ENCODE measurements around the gene CA12. TPM values are rescaled to one million over a fixed set of nuclear protein-coding genes. Genes with fewer than 3 reads are reported as not detected.

CA12 gene
- total and polyA plus RNA-seq, 2 donors (not counting 3 experiments of a cell fraction or from before 2014, with no cell fraction given): 1.1 to 5.9 TPM

DNA sequence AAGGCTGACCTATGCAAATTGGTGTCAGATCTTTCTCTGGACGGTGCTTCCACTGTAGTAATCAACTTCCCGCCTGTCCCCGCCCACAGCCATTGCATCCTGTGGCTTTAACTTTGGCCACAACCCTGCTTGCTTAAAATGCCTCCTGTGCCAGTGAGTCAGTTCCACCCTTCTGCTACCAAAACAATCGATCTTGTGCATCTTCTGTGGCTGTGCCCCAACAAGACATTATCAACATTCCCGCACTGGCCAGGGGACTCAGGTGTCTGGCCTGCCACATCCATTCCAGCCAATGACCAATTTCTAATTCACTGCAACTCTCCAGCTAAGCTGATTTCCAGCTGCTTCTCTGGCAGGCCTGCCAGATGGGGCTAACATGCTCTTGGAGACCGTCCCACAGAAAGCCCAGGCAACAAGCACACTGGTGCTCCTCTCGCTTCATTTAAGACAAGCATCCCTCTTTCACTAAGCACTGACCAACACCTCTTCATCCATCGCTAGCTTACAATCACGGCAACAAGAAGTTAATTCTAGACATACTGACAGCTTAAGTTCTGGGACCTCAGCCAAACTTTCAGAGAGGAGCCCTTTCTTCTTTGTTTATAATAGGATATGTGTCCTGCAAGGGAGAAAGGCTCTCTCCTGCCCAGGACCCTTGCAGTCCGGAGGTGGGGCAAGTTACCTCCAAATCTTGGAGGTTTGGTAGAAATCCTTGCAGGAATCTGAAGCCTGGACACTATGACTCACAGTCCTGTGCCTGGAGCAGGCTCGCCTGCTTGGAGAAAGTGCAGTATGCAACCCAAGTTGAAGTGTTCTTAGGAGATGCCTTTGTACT, 6.7 kb downstream of the CA12 start:
- Histone ChIP-seq H3K9me1 (replicated peaks; ENCODE audit: control insufficient read depth, extremely low read depth, insufficient read depth, low read length) (no peaks in the 10 kb centered on the region), H3K4me1 (ENCODE audit: control insufficient read depth, extremely low read depth, insufficient read depth, low read length) (peaks cover 29% of the 10 kb centered on the region), H2AFZ (ENCODE audit: low read depth, low read length) (peak overlapping the region; percentile 11), H3K4me3 (replicated peaks in 1 of 3; ENCODE audit: insufficient read depth in 1 of 3, low read depth in 1 of 3, low read length in 3 of 3) (no peak overlapping the region), H3K4me2 (ENCODE audit: insufficient read depth, low read length) (peak overlapping the region; percentile 47), H3K9me3 (replicated peaks; ENCODE audit: control insufficient read depth, insufficient read depth, low read length) (no peaks in the 10 kb centered on the region), H3K27me3 (ENCODE audit: control insufficient read depth in 2 of 2, insufficient read depth in 2 of 2, low read length in 2 of 2) (no peaks in the 10 kb centered on the region), H3K27ac (ENCODE audit: insufficient read depth, low read depth, low read length) (peak overlapping the region; percentile 27), H4K20me1 (replicated peaks; ENCODE audit: control insufficient read depth, extremely low read depth, insufficient read depth, low read length) (no peaks in the 10 kb centered on the region), H3K79me2 (ENCODE audit: control insufficient read depth, insufficient read depth, low read length) (no peaks in the 10 kb centered on the region), H3K9ac (replicated peaks; ENCODE audit: extremely low read depth, insufficient read depth, low read length) (no peak overlapping the region), H3K36me3 (ENCODE audit: control insufficient read depth in 2 of 2, extremely low read depth in 1 of 2, insufficient read depth in 2 of 2, low read length in 2 of 2) (no peaks in the 10 kb centered on the region)
- intact Hi-C loops (cut with micrococcal nuclease) (no loop called here), dilution Hi-C loops (cut with MboI; ENCODE audit: extremely low pct_ligation_motif_present, low sequenced_read_pairs) (no loop called here)
- ChIA-PET CTCF (interaction anchor here (0.7 to 2.3 kb wide), 8 partner anchors 13 to 226 kb away, joined by 3 to 12 read pairs (median 4); no protein-coding TSS in a partner anchor), POLR2A (no interaction called here)
- TF ChIP-seq, protein P1, sequence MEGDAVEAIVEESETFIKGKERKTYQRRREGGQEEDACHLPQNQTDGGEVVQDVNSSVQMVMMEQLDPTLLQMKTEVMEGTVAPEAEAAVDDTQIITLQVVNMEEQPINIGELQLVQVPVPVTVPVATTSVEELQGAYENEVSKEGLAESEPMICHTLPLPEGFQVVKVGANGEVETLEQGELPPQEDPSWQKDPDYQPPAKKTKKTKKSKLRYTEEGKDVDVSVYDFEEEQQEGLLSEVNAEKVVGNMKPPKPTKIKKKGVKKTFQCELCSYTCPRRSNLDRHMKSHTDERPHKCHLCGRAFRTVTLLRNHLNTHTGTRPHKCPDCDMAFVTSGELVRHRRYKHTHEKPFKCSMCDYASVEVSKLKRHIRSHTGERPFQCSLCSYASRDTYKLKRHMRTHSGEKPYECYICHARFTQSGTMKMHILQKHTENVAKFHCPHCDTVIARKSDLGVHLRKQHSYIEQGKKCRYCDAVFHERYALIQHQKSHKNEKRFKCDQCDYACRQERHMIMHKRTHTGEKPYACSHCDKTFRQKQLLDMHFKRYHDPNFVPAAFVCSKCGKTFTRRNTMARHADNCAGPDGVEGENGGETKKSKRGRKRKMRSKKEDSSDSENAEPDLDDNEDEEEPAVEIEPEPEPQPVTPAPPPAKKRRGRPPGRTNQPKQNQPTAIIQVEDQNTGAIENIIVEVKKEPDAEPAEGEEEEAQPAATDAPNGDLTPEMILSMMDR (IDR thresholded peaks at IDR 0.05; ENCODE audit: extremely low read depth in 1 of 2, insufficient read depth in 1 of 2, low read depth in 1 of 2, low read length in 2 of 2): no peak
- peak; percentile 47 for TF ChIP-seq FOS (IDR thresholded peaks at IDR 0.05; ENCODE audit: borderline replicate concordance, insufficient read depth, low read length)
- no TSS peak for BruUV-seq (replicated peaks)
- FAIRE-seq (peak; percentile 81), DNase-seq (ENCODE audit: low read depth, low spot score) (peak; percentile 84)

DNA sequence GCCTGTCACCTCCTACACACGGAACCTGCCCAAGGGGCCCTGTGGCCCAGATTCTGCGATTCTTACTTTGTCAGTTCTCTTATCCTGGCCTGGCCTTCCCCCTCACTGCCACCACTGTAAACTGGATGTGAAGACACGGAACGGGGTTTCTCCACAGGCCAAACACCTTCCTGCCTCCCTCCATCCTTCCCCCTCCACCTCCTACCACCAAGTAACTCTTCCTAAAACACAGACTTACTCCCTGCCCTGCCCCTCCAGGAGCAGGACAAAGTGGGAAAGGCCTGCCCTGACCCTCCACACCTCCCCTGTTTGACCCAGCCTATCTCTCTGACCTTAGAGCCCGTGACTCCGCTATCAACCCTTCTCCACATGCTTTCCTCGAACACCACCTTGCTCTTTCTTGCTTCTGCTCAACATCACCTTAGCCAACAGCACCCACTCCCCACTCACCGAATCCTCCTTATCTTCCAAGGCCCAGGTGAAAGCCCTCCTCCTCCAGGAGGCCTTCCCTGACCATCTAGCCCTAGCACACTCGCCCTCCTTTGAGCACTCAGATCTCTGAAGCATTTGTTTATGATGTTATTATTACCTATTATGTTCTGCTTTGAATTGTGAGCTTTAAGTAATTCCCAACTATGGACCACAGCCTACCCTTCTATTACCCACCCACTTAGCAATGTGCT, 7.6 kb downstream of the CA12 start:
- dilution Hi-C loops (cut with MboI; ENCODE audit: extremely low pct_ligation_motif_present, low sequenced_read_pairs): no loop called here
- Histone ChIP-seq H3K9me3 (replicated peaks; ENCODE audit: control insufficient read depth, insufficient read depth, low read length) (no peaks in the 10 kb centered on the region), H2AFZ (ENCODE audit: low read depth, low read length) (no peak overlapping the region), H3K9ac (replicated peaks; ENCODE audit: extremely low read depth, insufficient read depth, low read length) (no peak overlapping the region), H4K20me1 (replicated peaks; ENCODE audit: control insufficient read depth, extremely low read depth, insufficient read depth, low read length) (no peaks in the 10 kb centered on the region), H3K27ac (ENCODE audit: insufficient read depth, low read depth, low read length) (no peak overlapping the region), H3K36me3 (ENCODE audit: control insufficient read depth in 2 of 2, extremely low read depth in 1 of 2, insufficient read depth in 2 of 2, low read length in 2 of 2) (no peaks in the 10 kb centered on the region), H3K79me2 (ENCODE audit: control insufficient read depth, insufficient read depth, low read length) (no peaks in the 10 kb centered on the region), H3K27me3 (ENCODE audit: control insufficient read depth in 2 of 2, insufficient read depth in 2 of 2, low read length in 2 of 2) (no peaks in the 10 kb centered on the region), H3K4me3 (replicated peaks in 1 of 3; ENCODE audit: insufficient read depth in 1 of 3, low read depth in 1 of 3, low read length in 3 of 3) (no peak overlapping the region), H3K4me2 (ENCODE audit: insufficient read depth, low read length) (no peak overlapping the region), H3K9me1 (replicated peaks; ENCODE audit: control insufficient read depth, extremely low read depth, insufficient read depth, low read length) (no peaks in the 10 kb centered on the region), H3K4me1 (ENCODE audit: control insufficient read depth, extremely low read depth, insufficient read depth, low read length) (peaks cover 29% of the 10 kb centered on the region)
- intact Hi-C loops (cut with micrococcal nuclease): no loop called here
- no peak for TF ChIP-seq JUN (IDR thresholded peaks at IDR 0.05; ENCODE audit: borderline replicate concordance, insufficient read depth, insufficient read length, low read depth)
- TF ChIP-seq FOS (IDR thresholded peaks at IDR 0.05; ENCODE audit: borderline replicate concordance, insufficient read depth, low read length): no peak
- no peak for TF ChIP-seq POLR2AphosphoS5 (IDR thresholded peaks at IDR 0.05; ENCODE audit: insufficient read depth, low read depth, low read length)
- TF ChIP-seq MAX (IDR thresholded peaks at IDR 0.05; ENCODE audit: insufficient read depth, insufficient read length): no peak
- no peak for TF ChIP-seq POLR2A (IDR thresholded peaks at IDR 0.05; ENCODE audit: low read depth, low read length)
- TF ChIP-seq, protein P1 (IDR thresholded peaks at IDR 0.05; ENCODE audit: extremely low read depth in 1 of 2, insufficient read depth in 1 of 2, low read depth in 1 of 2, low read length in 2 of 2): no peak
- TF ChIP-seq EZH2 (IDR thresholded peaks at IDR 0.05; ENCODE audit: borderline replicate concordance, low read depth, low read length, severe bottlenecking): no peak
- no peak for TF ChIP-seq MYC (IDR thresholded peaks at IDR 0.05; ENCODE audit: low read depth, low read length)
- TF ChIP-seq GATA2 (IDR thresholded peaks at IDR 0.05; ENCODE audit: insufficient read depth, insufficient read length, low read depth, low read length): no peak
- no peak for FAIRE-seq
- ChIA-PET POLR2A (no interaction called here), CTCF (interaction anchor here (0.8 to 2.3 kb wide), 4 partner anchors 12 to 227 kb away, joined by 3 to 12 read pairs (median 4); no protein-coding TSS in a partner anchor)
- DNase-seq (ENCODE audit: low read depth, low spot score): no peak
- no TSS peak for BruUV-seq (replicated peaks)

Measured in endothelial cell of umbilical vein (primary cell).